HG02759 (cell line): ENCODE data around the gene DCUN1D2.
"Not testable (repeated sequence)": the region's sequence is repeated elsewhere in the genome, so short reads cannot be mapped to it uniquely, and the experiment has no call there.

ENCODE experiments used
- ATAC-seq: cut with Tn5 transposase; IDR thresholded peaks from one replicate; pipeline ENCODE4 v1.9.1; 2021; ENCODE audit warnings: mild to moderate bottlenecking, moderate library complexity; ENCODE audit not compliant: unreplicated experiment

The DCUN1D2 gene

DNA sequence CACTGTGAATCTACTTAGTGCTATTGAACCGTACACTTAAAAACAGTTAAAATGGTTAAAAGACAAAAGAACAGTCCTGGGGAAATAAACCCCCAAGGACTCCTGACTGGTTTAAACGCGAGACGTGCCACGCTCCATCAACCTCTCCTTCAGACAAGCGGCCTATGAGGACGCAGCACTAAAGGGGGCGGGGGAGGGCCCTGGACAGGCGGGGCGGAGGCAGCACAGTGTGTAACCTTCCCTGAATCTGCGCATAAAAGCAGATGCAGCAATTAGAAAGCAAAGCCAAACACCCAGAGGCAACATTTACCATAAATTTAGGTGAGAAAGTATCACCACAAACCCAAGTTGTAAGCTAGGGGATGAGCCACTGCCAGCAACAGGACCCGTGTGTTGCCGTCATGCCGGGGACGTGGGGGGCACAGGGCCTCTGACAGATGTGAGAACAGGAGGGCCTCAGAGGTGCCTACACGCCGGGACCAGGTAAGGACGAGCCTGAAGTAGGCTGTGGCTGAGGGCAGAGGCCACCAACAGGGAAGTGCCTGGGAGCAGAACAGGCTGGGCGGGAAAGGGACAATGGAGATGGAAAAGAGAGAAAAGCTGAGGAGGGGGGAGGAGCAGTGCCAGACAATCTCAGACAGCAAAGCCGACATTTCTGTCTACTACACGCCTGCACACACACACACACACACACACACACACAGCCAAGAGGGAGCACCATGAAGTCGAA is 21.9 kb downstream of the DCUN1D2 start:
- ATAC-seq, result no peak

DNA sequence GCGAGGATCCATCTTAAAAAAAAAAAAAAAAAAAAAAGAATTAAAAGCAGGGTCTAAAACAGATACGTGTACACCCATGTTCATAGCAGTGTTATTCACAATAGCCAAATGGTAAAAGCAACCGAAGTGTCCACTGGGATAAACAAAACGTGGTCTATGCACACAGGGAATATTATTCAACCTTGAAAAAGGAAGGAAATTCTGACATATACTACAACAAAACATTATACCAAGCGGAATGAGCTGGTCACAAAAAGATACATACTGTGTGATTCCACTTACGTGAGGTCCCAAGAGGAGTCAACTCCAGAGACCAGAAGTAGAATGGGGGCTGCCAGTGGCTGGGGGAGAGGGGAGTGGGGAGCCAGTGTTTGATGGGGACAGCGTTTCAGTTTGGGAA is 22.5 kb downstream of the DCUN1D2 start:
- ATAC-seq, result no peak

DNA sequence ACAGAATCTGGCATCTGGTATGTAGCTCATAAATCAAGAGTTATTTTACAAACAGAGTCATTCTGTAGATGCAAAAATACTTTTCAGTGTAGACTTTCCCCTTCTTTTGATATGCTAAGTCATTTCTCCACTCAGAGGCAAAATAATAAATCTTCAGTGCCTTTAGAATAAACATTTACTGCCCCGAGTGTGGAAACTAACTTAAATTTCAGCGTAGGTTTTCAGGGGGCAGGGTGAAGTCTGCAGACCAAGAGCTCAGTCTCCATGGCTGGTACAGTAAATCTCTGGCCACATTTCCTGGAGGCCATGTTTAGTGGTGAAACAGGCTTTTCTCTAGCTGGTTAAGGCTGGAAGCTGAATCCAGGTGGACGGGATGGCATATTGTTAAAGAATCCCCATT is 24.1 kb downstream of the DCUN1D2 start:
- ATAC-seq, result no peak

GRCh38 chr13:113465300-113465699 is 25.2 kb downstream of the DCUN1D2 start:
- ATAC-seq, result no peak

GRCh38 chr13:113464476-113464875 is 26.0 kb downstream of the DCUN1D2 start:
- no peak for ATAC-seq

DNA sequence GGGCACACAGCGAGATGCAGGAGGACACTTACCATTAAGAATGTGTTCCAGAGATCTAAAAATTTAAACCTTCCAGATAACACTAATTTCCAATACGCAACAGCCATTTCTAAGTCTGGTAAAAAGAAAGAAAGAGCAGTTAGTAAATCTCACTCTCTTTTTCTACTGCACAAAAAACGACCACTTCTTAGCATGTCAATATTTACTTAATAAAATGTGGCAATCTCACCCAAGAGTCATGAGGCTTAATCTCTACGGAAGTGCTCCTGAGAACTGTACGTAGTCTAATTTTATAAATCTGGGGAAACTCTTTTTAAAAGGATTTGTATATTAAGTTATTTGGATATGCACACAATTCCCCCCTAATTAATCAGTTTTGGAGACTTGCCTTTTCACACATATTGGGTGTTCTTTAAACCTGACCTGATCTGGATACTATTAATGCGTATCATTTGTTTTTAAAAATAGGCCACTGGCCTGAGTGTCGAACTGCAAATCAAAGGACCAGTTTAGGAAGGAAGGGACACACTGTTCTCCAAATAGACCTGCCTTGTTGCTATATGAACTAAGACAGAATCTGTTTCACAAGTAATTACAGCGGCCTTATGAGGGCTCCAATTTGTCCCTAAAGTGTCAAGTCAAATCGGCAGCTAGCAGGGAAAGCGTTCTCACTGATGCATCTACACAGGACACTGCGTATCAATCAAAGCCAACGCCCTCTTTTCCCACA is 29.3 kb downstream of the DCUN1D2 start:
- no peak for ATAC-seq

DNA sequence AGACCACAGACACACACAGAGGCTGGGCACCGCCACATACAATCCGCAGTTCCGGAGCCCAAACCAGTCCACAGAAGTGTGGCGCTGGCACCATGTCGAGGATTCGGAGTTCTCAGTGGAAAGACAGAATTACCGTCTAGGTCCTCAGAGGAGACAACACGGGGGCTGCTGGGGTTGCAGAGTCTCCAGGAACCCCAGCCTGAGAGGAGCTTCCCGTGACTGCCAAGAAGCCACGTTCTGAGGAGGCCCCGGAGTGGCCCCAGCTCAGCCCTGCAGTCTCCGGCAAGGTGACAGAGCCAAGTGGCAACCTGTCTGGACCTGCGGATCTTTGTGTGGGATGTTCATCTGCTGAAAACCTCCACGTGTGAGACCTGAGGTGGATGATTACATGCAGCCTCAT is 29.9 kb downstream of the DCUN1D2 start:
- no peak for ATAC-seq

DNA sequence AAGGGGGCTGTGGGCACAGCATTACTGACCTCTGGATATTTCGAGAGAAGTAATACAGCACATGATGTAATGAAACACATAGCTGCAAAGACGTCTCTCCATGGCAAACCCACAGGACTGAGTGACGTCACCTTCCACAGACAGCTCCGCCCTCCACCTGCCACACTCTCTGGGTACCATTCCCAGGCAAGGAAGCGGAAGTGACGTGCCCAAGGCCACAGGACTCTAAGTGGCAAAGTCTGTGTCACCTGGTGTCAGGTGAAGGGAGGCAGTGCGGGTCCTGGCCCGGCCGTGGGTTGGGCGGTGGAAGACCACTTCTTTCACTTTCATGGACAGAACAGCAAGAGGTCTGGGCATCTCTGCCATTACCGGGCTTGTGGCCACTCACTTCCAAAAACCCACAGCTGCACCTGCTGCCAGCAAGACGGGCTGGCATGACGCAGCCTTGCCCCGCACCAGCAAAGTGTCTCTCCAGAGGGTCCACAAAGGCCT is 30.4 kb downstream of the DCUN1D2 start:
- ATAC-seq, result no peak

DNA sequence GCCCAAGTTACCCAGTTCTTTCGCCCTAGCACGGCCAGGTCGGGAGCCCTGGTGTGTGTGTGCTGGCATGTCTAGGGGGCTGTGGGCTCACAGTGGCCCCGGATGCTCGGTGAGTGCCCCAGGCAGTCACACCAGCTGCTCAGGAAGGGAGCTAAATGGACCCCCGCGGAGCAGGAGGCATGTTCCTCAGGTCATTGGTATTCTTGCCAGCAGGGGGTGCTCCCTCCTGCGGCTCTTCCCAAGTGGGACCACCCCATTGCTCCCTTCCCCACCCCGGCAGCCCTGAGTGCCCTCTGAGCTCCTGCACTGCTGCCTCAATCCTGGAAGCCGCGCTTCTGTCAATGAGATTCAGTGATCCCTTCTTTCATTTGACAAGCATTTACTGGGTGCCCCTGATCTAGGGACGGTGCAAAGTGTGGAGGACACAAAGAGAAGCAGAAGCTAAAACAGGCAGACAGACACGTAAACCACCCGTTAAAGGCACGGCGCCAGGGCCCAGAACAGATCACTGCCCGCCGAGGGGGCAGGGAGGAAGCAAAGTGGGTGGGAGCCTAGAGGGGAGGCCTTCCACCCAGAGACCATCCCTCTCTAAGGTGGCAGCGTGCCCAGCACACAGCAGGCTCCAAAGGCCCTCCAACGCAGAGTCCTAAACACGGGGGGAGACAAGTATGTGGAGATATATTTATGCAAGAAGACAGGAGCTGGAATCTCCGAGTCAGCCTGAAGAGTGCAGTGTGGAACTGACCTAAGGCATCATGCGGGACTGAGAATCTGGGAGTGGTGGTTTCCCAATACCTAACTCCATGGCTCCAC is 32.1 kb downstream of the DCUN1D2 start:
- ATAC-seq, result no peak

GRCh38 chr13:113457510-113457909 is 33.0 kb downstream of the DCUN1D2 start:
- ATAC-seq, result no peak

GRCh38 chr13:113456116-113456702 is 34.3 kb downstream of the DCUN1D2 start:
- ATAC-seq, result no peak

DNA sequence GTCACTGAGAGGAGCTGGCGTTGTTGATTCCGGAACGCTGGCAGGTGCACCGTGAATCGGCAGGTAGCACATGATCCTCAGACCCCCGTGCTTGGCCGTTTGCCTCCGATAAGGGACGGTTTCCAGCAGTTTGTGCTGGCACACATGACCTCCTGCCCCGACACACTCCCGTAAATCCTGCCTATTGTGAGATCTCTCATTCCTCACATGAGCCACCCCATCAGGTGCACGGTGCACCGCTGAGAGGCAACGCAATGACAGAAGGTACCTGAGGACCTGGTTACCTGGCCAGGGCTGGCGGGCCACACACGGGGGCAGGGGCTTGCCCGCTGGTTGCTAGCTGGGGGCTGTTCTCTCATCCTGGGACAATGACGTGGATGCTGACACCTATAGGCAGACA is 35.1 kb downstream of the DCUN1D2 start:
- ATAC-seq, result no peak

- no peak for ATAC-seq
These were observed 35.6 kb downstream of the DCUN1D2 start for GRCh38 chr13:113454936-113455335.

- ATAC-seq, result no peak
These were observed 37.3 kb downstream of the DCUN1D2 start, which contains the start of gene ADPRHL1 for GRCh38 chr13:113452942-113453901. Gene ADPRHL1 (minus strand): TSS chr13:113453488. CDS start chr13:113453437, 51 bp downstream.

GRCh38 chr13:113452466-113452865 is 38.0 kb downstream of the DCUN1D2 start:
- ATAC-seq, result no peak

- ATAC-seq, result no peak
These were observed 38.5 kb downstream of the DCUN1D2 start for GRCh38 chr13:113451951-113452421.

DNA sequence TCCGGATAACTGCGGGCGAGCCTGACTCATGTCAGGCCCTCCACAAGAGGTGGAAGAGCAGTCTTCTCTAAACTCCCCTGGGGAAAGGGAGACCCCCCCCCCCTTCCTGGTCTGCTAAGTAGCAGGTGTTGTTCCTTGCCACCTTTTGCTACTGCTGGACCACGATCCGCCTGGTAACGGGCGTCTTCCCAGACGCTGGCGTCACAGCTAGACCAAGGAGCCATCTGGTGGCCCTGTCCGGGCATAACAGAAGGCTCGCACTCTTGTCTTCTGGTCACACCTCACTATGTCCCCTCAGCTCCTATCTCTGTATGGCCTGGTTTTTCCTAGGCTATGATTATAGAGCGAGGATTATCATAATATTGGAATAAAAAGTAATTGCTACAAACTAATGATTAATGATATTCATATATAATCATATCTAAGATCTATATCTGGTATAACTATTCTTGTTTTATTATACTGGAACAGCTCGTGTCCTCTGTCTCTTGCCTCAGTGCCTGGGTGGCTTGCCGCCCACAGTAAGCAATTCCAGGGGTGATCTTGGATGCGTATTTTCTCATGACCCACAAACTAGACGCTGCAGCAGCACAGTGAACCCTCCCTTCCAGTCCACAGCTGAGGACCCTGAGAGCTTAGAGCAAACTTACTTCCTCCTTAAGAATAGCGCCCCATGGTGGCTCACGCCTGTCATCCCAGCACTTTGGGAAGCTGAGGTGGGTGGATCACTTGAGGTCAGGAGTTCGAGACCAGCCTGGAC is 39.5 kb downstream of the DCUN1D2 start:
- not testable (repeated sequence) for ATAC-seq

DNA sequence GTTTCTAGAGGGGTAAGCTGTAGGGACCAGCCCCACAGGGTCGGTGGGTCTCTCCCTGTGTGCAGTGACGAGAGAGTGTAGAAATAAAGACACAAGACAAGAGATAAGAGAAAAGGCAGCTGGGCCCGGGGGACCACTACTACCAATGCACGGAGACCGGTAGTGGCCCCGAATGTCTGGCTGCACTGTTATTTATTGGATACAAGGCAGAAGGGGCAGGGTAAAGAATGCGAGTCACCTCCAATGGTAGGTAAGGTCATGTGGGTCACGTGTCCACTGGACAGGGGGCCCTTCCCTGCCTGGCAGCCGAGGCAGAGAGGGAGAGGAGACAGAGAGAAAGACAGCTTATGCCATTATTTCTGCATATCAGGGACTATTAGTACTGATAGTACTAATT is 40.2 kb downstream of the DCUN1D2 start:
- ATAC-seq, result not testable (repeated sequence)
